H1 (cell line): ENCODE measurements around the gene HDAC2.

ENCODE experiments used
- CEBPB ChIP-seq: IDR thresholded peaks from 2 replicates; pipeline ENCODE4 v1.6.1; 2012; ENCODE audit warnings: low read depth, low read length
- CTCF ChIP-seq, 3 experiments: IDR thresholded peaks; 1 replicate in 2 of 3; 2 replicates in 1 of 3; pipeline versions ENCODE4 v1.5.1 to v1.6.1; 2011; ENCODE audit warnings: low read length in 3 of 3, mild to moderate bottlenecking in 3 of 3, inconsistent platforms in 2 of 3, low read depth in 1 of 3, moderate library complexity in 1 of 3; ENCODE audit not compliant: insufficient read depth in 1 of 3; ENCODE audit errors: control extremely low read depth in 1 of 3
- EZH2 ChIP-seq: fragments of 200-600 bp; sonication (generic); IDR thresholded peaks from 2 replicates; pipeline ENCODE4 v1.7.1; 2012; ENCODE audit warnings: low read depth, mild to moderate bottlenecking, moderate library complexity, low read length, inconsistent platforms; ENCODE audit not compliant: severe bottlenecking
- POLR2A ChIP-seq, 2 experiments: IDR thresholded peaks; 1 replicate in 1 of 2; 2 replicates in 1 of 2; pipeline ENCODE4 v1.6.1; 2011; ENCODE audit warnings: low read depth in 2 of 2, low read length in 2 of 2, mild to moderate bottlenecking in 2 of 2; ENCODE audit errors: control extremely low read depth in 1 of 2
- POLR2AphosphoS5 ChIP-seq: IDR thresholded peaks from 2 replicates; pipeline ENCODE4 v1.6.1; 2011; ENCODE audit warnings: low read depth, low read length
- TF ChIP-seq, protein P1 (sequence below): IDR thresholded peaks from 2 replicates; pipeline ENCODE4 v1.6.1; 2012; ENCODE audit warnings: inconsistent platforms

DNA sequence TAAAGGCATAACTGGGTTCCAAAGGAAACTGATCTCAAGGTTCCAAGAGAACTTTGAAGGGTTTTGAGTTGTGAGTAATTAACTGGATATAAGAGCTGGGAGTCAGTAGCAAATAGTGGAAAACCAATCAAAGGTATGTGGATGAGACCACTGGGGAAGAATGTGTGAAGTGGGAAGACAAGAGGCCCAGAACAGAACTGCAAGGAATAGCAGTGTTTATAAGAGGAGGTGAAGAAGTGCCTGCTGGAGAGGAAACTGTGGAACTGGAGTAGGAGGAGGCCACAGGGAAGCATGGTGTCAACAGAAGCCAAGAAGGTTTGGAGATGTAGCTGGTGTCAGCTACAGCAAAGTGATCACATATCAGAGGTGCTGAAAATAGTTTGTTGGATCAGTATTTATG, 18.7 kb upstream of the HDAC2 start:
- TF ChIP-seq EZH2, result no peak
- no peak for TF ChIP-seq CEBPB
- TF ChIP-seq POLR2AphosphoS5, result no peak
- no peak for TF ChIP-seq CTCF (IDR thresholded peaks at IDR 0.05; ENCODE audit: control extremely low read depth in 1 of 3, insufficient read depth in 1 of 3, low read depth in 1 of 3, low read length in 3 of 3)
- TF ChIP-seq POLR2A (IDR thresholded peaks at IDR 0.05; ENCODE audit: control extremely low read depth in 1 of 2, low read depth in 2 of 2, low read length in 2 of 2), result no peak
- TF ChIP-seq, protein P1, sequence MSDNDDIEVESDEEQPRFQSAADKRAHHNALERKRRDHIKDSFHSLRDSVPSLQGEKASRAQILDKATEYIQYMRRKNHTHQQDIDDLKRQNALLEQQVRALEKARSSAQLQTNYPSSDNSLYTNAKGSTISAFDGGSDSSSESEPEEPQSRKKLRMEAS, result no peak
